Keratinocyte (primary cell): ENCODE measurements around the gene SETD9. TPM values are rescaled to one million over a fixed set of nuclear protein-coding genes. Genes with fewer than 3 reads are reported as not detected.
A peak's percentile ranks its signal among the peaks of the same experiment; 100 is the strongest.

ENCODE experiments used
- DNase-seq: peaks from one replicate; pipeline ENCODE4 v3.0.0-alpha.2; 2011; ENCODE audit warnings: low read depth, missing footprints, low spot score
- FAIRE-seq: peaks from 2 replicates; lab custom pipeline; 2011; peaks lifted over from hg19 to GRCh38; lab: Jason Lieb, UNC
- H2AFZ ChIP-seq: 2 replicates; pipeline ENCODE4 v1.6.0; 2012; ENCODE audit warnings: low read length, control low read depth, inconsistent platforms; ENCODE audit not compliant: control insufficient read depth
- H3K27ac ChIP-seq: 2 replicates; pipeline ENCODE4 v1.5.1; 2011; ENCODE audit warnings: low read length; ENCODE audit not compliant: control insufficient read depth, insufficient read depth
- H3K27me3 ChIP-seq: 3 replicates; pipeline ENCODE4 v1.6.0; 2011; ENCODE audit warnings: low read length; ENCODE audit not compliant: control insufficient read depth, insufficient read depth; ENCODE audit errors: extremely low read depth
- H3K36me3 ChIP-seq, 2 experiments: 2 replicates in 1 of 2; 3 replicates in 1 of 2; pipeline ENCODE4 v1.5.1; 2011; ENCODE audit warnings: low read length in 2 of 2, mild to moderate bottlenecking in 1 of 2; ENCODE audit not compliant: control insufficient read depth in 2 of 2, insufficient read depth in 2 of 2; ENCODE audit errors: extremely low read depth in 1 of 2
- H3K4me1 ChIP-seq: 3 replicates; pipeline ENCODE4 v1.5.1; 2011; ENCODE audit warnings: low read length; ENCODE audit not compliant: control insufficient read depth, insufficient read depth; ENCODE audit errors: extremely low read depth
- H3K4me2 ChIP-seq: 3 replicates; pipeline ENCODE4 v1.6.0; 2011; ENCODE audit warnings: low read depth, low read length; ENCODE audit not compliant: control insufficient read depth, insufficient read depth; ENCODE audit errors: extremely low read depth
- H3K4me3 ChIP-seq, 3 experiments: fragments of 200-600 bp in 1 of 3; sonication (generic) in 1 of 3; 2 replicates in 2 of 3; 3 replicates in 1 of 3; pipeline ENCODE4 v1.5.1; 2011 to 2016; ENCODE audit warnings: low read length in 3 of 3, mild to moderate bottlenecking in 3 of 3, control low read depth in 2 of 3, inconsistent platforms in 1 of 3, low read depth in 1 of 3, mixed read lengths in 1 of 3, mixed run types in 1 of 3, moderate library complexity in 1 of 3; ENCODE audit not compliant: control insufficient read depth in 2 of 3, insufficient read depth in 2 of 3; ENCODE audit errors: extremely low read depth in 1 of 3
- H3K79me2 ChIP-seq: 2 replicates; pipeline ENCODE4 v1.6.0; 2012; ENCODE audit warnings: low read length; ENCODE audit not compliant: control insufficient read depth, insufficient read depth
- H3K9ac ChIP-seq: 3 replicates; pipeline ENCODE4 v1.6.0; 2011; ENCODE audit warnings: low read length; ENCODE audit not compliant: control insufficient read depth, insufficient read depth; ENCODE audit errors: extremely low read depth
- H3K9me1 ChIP-seq: 3 replicates; pipeline ENCODE4 v1.6.0; 2011; ENCODE audit warnings: low read length; ENCODE audit not compliant: control insufficient read depth, insufficient read depth; ENCODE audit errors: extremely low read depth
- H3K9me3 ChIP-seq: 2 replicates; pipeline ENCODE4 v1.5.1; 2012; ENCODE audit warnings: low read depth, low read length; ENCODE audit not compliant: control insufficient read depth
- H4K20me1 ChIP-seq: 3 replicates; pipeline ENCODE4 v1.6.0; 2011; ENCODE audit warnings: low read length; ENCODE audit not compliant: control insufficient read depth, insufficient read depth; ENCODE audit errors: extremely low read depth
- EZH2 ChIP-seq: IDR thresholded peaks from one replicate; pipeline ENCODE4 v1.6.1; 2012; ENCODE audit warnings: inconsistent platforms, mild to moderate bottlenecking, low read length, moderate library complexity
- dilution Hi-C: fragments of 300-500 bp; cut with MboI; formaldehyde crosslinking; loops from one replicate; pipeline ENCODE4 v1.7.0; 2020; ENCODE audit warnings: low sequenced_read_pairs; ENCODE audit not compliant: extremely low pct_ligation_motif_present
- polyA plus RNA-seq, 5 experiments: library from polyadenylated mRNA; depleted of rRNA in 3 of 5; stranded (reverse) in 3 of 5; stranded (forward) in 1 of 5; unstranded in 1 of 5; fragments of >200 nt; gene quantifications; 1 replicate in 1 of 5; 2 replicates in 3 of 5; 3 replicates in 1 of 5; pipeline versions ENCODE4 v1.2.1 to v1.2.3, GENCODE V29; 2011 to 2012; ENCODE audit warnings: missing spikeins in 2 of 5, low read depth in 1 of 5, low replicate concordance in 1 of 5
- TF ChIP-seq, protein P1 (sequence below), 3 experiments: IDR thresholded peaks in 1 of 3; conservative IDR thresholded peaks in 1 of 3; optimal IDR thresholded peaks in 1 of 3; 2 replicates in 2 of 3; 3 replicates in 1 of 3; pipeline versions ENCODE3 to v1.5.1; 2011; ENCODE audit warnings: low read length in 3 of 3, mild to moderate bottlenecking in 3 of 3, moderate library complexity in 2 of 3, control low read depth in 1 of 3, inconsistent platforms in 1 of 3; ENCODE audit not compliant: insufficient read depth in 2 of 3; ENCODE audit errors: extremely low read depth in 1 of 3

Gene SETD9
- polyA plus RNA-seq, 1 donor (not counting 4 experiments of a cell fraction or from before 2014, with no cell fraction given), result 4.7 TPM

GRCh38 chr5:56876327-56876726 is 33.1 kb upstream of the SETD9 start:
- peak; percentile 45 for DNase-seq
- TF ChIP-seq, protein P1, sequence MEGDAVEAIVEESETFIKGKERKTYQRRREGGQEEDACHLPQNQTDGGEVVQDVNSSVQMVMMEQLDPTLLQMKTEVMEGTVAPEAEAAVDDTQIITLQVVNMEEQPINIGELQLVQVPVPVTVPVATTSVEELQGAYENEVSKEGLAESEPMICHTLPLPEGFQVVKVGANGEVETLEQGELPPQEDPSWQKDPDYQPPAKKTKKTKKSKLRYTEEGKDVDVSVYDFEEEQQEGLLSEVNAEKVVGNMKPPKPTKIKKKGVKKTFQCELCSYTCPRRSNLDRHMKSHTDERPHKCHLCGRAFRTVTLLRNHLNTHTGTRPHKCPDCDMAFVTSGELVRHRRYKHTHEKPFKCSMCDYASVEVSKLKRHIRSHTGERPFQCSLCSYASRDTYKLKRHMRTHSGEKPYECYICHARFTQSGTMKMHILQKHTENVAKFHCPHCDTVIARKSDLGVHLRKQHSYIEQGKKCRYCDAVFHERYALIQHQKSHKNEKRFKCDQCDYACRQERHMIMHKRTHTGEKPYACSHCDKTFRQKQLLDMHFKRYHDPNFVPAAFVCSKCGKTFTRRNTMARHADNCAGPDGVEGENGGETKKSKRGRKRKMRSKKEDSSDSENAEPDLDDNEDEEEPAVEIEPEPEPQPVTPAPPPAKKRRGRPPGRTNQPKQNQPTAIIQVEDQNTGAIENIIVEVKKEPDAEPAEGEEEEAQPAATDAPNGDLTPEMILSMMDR (optimal IDR thresholded peaks at IDR 0.05 in 1 of 3, IDR thresholded peaks at IDR 0.05 in 1 of 3, conservative IDR thresholded peaks at IDR 0.05 in 1 of 3; ENCODE audit: extremely low read depth in 1 of 3, insufficient read depth in 2 of 3, low read length in 3 of 3), result no peak
- TF ChIP-seq EZH2, result no peak
- Histone ChIP-seq H3K4me1 (peaks cover 4% of the 10 kb centered on the region), H3K9ac (no peak overlapping the region), H3K4me3 (no peak overlapping the region), H3K27ac (no peak overlapping the region), H3K4me2 (no peak overlapping the region), H3K36me3 (peaks cover 10 to 12% of the 10 kb centered on the region in 2 experiments), H4K20me1 (no peaks in the 10 kb centered on the region), H3K9me1 (no peaks in the 10 kb centered on the region), H3K27me3 (no peaks in the 10 kb centered on the region), H3K9me3 (no peaks in the 10 kb centered on the region), H2AFZ (no peak overlapping the region), H3K79me2 (no peaks in the 10 kb centered on the region)
- dilution Hi-C loops, result no loop called here
- FAIRE-seq, result peak; percentile 85

DNA sequence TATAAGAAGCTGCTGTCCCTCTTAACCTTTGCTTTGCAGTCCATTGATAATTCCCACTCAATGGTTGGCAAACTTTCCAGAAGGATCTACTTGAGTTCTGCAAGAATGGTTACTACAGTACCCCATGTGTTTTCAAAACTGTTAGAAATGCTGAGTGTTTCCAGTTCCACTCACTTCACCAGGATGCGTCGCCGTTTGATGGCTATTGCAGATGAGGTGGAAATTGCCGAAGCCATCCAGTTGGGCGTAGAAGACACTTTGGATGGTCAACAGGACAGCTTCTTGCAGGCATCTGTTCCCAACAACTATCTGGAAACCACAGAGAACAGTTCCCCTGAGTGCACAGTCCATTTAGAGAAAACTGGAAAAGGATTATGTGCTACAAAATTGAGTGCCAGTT is 27.8 kb upstream of the SETD9 start:
- Histone ChIP-seq H3K79me2 (no peaks in the 10 kb centered on the region), H3K9me3 (no peaks in the 10 kb centered on the region), H3K4me2 (no peak overlapping the region), H3K27ac (no peak overlapping the region), H3K27me3 (no peaks in the 10 kb centered on the region), H3K9me1 (no peaks in the 10 kb centered on the region), H3K36me3 (peaks cover 11 to 20% of the 10 kb centered on the region in 2 experiments), H4K20me1 (no peaks in the 10 kb centered on the region), H3K4me3 (no peak overlapping the region), H3K9ac (no peak overlapping the region), H3K4me1 (no peaks in the 10 kb centered on the region), H2AFZ (no peak overlapping the region)
- dilution Hi-C loops, result no loop called here
- DNase-seq (no peak), FAIRE-seq (no peak)
- no peak for TF ChIP-seq EZH2
- TF ChIP-seq, protein P1 (optimal IDR thresholded peaks at IDR 0.05 in 1 of 3, IDR thresholded peaks at IDR 0.05 in 1 of 3, conservative IDR thresholded peaks at IDR 0.05 in 1 of 3; ENCODE audit: extremely low read depth in 1 of 3, insufficient read depth in 2 of 3, low read length in 3 of 3), result no peak
